Measurements from ENCODE around the gene KRT86.
A peak's percentile ranks its signal among the peaks of the same experiment; 100 is the strongest.

The KRT86 gene

GRCh38 chr12:52234223-52234810, 40.1 kb upstream of the KRT86 start:
- no peak for TF ChIP-seq CTCF (conservative IDR thresholded peaks at IDR 0.05; ENCODE audit: low read length)
- DNase-seq (ENCODE audit: low read depth) = no peak
- no peak overlapping the region for H3K4me3 ChIP-seq (ENCODE audit: low read length)

- no peak for TF ChIP-seq CTCF (conservative IDR thresholded peaks at IDR 0.05; ENCODE audit: low read length)
- H3K4me3 ChIP-seq (ENCODE audit: low read length) = no peak overlapping the region
Observed at GRCh38 chr12:52235001-52235764, 39.3 kb upstream of the KRT86 start.

GRCh38 chr12:52235822-52236361, 38.6 kb upstream of the KRT86 start:
- H3K4me3 ChIP-seq (ENCODE audit: low read length) = no peak overlapping the region
- no peak for DNase-seq (ENCODE audit: low read depth)
- TF ChIP-seq CTCF (conservative IDR thresholded peaks at IDR 0.05; ENCODE audit: low read length) = no peak

More at GRCh38 chr12:52235001-52235764, 39.3 kb upstream of the KRT86 start:
- peak; percentile 42 for DNase-seq (ENCODE audit: low read depth)

- DNase-seq (ENCODE audit: low read depth) = no peak
- no peak for TF ChIP-seq CTCF (conservative IDR thresholded peaks at IDR 0.05; ENCODE audit: low read length)
- H3K4me3 ChIP-seq (ENCODE audit: low read length) = no peak overlapping the region
Observed at GRCh38 chr12:52236386-52237050, 37.9 kb upstream of the KRT86 start.

GRCh38 chr12:52238207-52238840, 36.1 kb upstream of the KRT86 start:
- no peak for TF ChIP-seq CTCF (conservative IDR thresholded peaks at IDR 0.05; ENCODE audit: low read length)
- no peak overlapping the region for H3K4me3 ChIP-seq (ENCODE audit: low read length)
- no peak for DNase-seq (ENCODE audit: low read depth)

GRCh38 chr12:52238916-52239646, 35.4 kb upstream of the KRT86 start:
- TF ChIP-seq CTCF (conservative IDR thresholded peaks at IDR 0.05; ENCODE audit: low read length) = no peak
- no peak overlapping the region for H3K4me3 ChIP-seq (ENCODE audit: low read length)
- no peak for DNase-seq (ENCODE audit: low read depth)

Data from AG10803 (cell line).